ENCODE results near the gene MTF2. TPM values are rescaled to one million over a fixed set of nuclear protein-coding genes. Genes with fewer than 3 reads are reported as not detected.
"Not testable (repeated sequence)": the region's sequence is repeated elsewhere in the genome, so short reads cannot be mapped to it uniquely, and the experiment has no call there.

Gene MTF2
- total and polyA plus RNA-seq, 9 donors, result 9.7 to 27.4 (median 21.3) TPM

DNA sequence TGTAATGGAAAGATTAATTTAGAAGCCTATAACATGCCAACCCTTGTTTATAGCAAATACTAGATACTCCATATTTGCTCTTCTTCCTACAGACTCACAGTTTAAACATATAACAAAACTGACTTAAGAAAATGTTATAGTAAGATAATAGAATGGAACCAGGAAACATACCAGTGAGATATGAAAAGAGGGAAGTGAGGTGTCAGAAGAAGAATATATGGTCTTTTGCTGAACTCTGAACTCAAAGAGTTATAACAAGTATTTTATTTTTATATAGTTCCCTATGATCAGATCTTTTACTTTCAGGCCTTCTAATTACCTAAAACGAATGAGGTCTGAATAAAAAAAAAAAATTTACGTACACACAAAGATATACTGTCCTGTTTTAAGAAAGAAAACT, 80.3 kb downstream of the MTF2 start:
- Histone ChIP-seq H3K4me1 (ENCODE audit: insufficient read depth) (peaks cover 3% of the 10 kb centered on the region), H3K36me3 (no peaks in the 10 kb centered on the region), H3K27ac (no peak overlapping the region), H3K4me3 (no peak overlapping the region), H3K27me3 (no peaks in the 10 kb centered on the region), H3K9me3 (no peaks in the 10 kb centered on the region)
- no peak for DNase-seq
- TF ChIP-seq EP300 (IDR thresholded peaks at IDR 0.05) (no peak), POLR2A (IDR thresholded peaks at IDR 0.05) (no peak)
- TF ChIP-seq, protein P1, sequence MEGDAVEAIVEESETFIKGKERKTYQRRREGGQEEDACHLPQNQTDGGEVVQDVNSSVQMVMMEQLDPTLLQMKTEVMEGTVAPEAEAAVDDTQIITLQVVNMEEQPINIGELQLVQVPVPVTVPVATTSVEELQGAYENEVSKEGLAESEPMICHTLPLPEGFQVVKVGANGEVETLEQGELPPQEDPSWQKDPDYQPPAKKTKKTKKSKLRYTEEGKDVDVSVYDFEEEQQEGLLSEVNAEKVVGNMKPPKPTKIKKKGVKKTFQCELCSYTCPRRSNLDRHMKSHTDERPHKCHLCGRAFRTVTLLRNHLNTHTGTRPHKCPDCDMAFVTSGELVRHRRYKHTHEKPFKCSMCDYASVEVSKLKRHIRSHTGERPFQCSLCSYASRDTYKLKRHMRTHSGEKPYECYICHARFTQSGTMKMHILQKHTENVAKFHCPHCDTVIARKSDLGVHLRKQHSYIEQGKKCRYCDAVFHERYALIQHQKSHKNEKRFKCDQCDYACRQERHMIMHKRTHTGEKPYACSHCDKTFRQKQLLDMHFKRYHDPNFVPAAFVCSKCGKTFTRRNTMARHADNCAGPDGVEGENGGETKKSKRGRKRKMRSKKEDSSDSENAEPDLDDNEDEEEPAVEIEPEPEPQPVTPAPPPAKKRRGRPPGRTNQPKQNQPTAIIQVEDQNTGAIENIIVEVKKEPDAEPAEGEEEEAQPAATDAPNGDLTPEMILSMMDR (IDR thresholded peaks at IDR 0.05), result no peak
- intact Hi-C loops (cut with DNase I), result no loop called here
- WGBS, 3 donors, result 84 to 87% (median 84%) methylated on average over 2 of the region's 2 CpGs

DNA sequence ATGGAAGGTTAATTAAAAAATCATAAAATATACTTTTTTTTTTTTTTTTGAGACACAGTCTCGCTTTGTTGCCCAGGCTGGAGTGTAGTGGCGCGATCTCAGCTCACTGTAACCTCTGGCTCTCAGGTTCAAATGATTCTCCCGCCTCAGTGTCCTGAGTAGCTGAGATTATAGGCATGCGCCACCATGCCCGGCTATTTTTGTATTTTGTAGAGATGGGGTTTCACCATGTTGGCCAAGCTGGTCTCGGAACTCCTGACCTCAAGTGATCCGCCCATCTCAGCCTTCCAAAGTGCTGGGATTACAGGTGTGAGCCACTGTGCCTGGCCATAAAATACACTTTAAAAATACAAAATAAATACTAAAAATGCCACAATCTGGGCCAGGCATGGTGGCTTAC, 84.2 kb downstream of the MTF2 start:
- H3K4me1 ChIP-seq (ENCODE audit: insufficient read depth); intact Hi-C loops (cut with DNase I); H3K9me3 ChIP-seq; H3K36me3 ChIP-seq; H3K27ac ChIP-seq; H3K27me3 ChIP-seq; H3K4me3 ChIP-seq; DNase-seq: not testable (repeated sequence)
- 97 to 98% (median 97%) methylated on average over 8 of the region's 8 CpGs for WGBS, 3 donors

DNA sequence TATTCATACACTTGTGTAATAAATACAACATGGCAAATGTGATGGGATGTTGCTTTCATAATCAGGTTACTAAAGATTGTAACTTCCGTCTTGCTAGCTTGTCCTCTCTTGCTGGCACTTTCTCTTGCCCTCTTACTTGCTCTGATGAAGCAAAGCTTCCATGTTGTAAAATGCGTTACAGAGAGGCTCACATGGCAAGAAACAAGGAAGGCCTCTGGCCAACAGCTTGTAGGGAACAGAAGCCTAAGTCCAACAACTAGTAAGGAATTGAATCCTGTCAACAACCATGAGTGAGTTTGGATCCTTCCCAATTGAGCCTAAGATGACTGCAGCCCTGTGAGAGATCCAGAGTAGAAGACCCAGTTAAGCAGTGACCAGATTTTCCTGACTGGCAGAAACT, 85.7 kb downstream of the MTF2 start:
- WGBS, 3 donors, result 91 to 97% (median 94%) methylated on average over 2 of the region's 2 CpGs
- no peaks in the 10 kb centered on the region for H3K36me3 ChIP-seq

DNA sequence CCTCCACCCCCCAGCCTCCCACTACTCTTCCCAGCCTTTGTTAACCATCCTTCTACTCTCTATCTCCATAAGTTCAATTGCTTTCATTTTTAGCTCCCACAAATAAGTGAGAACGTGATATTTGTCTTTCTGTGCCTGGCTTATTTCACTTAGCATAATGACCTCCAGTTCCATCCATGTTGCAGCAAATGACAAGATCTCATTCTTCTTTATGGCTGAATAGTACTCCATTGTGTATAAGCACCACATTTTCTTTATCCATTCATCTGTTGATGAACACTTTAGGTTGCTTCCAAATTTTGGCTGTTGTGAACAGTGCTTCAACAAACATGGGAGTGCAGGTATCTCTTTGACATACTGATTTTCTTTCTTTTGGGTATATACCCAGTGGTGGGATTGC, 86.8 kb downstream of the MTF2 start:
- H3K9me3 ChIP-seq; H3K36me3 ChIP-seq; H3K4me3 ChIP-seq; DNase-seq; H3K27me3 ChIP-seq; H3K4me1 ChIP-seq (ENCODE audit: insufficient read depth); intact Hi-C loops (cut with DNase I); H3K27ac ChIP-seq: not testable (repeated sequence)
- WGBS, 3 donors, result 86 to 100% (median 98%) methylated on average over 1 of the region's 1 CpG

More for the DNA sequence above, 85.7 kb downstream of the MTF2 start:
- TF ChIP-seq EP300 (IDR thresholded peaks at IDR 0.05) (no peak), POLR2A (IDR thresholded peaks at IDR 0.05) (no peak)
- TF ChIP-seq, protein P1 (IDR thresholded peaks at IDR 0.05), result no peak
- no peak overlapping the region for H3K27ac ChIP-seq
- intact Hi-C loops (cut with DNase I), result no loop called here
- no peaks in the 10 kb centered on the region for H3K9me3 ChIP-seq
- DNase-seq, result no peak
- H3K4me1 ChIP-seq (ENCODE audit: insufficient read depth), result peaks cover 3% of the 10 kb centered on the region
- no peaks in the 10 kb centered on the region for H3K27me3 ChIP-seq
- H3K4me3 ChIP-seq, result no peak overlapping the region

DNA sequence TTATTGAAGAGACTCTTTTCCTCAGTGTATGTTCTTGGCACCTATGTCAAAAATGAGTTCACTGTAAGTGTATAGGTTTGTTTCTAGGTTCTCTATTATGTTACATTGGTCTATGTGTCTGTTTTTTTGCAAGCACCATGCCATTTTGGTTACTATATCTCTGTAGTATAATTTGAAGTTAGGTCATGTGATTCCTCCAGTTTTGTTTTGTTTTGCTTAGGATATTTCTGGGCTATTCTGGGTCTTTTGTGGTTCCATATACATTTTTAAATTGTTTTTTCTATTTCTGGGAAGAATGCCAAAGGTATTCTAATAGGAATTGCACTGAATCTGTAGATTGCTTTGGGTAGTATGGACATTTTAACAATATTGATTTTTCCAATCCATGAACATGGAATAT, 87.9 kb downstream of the MTF2 start:
- intact Hi-C loops (cut with DNase I), result no loop called here

DNA sequence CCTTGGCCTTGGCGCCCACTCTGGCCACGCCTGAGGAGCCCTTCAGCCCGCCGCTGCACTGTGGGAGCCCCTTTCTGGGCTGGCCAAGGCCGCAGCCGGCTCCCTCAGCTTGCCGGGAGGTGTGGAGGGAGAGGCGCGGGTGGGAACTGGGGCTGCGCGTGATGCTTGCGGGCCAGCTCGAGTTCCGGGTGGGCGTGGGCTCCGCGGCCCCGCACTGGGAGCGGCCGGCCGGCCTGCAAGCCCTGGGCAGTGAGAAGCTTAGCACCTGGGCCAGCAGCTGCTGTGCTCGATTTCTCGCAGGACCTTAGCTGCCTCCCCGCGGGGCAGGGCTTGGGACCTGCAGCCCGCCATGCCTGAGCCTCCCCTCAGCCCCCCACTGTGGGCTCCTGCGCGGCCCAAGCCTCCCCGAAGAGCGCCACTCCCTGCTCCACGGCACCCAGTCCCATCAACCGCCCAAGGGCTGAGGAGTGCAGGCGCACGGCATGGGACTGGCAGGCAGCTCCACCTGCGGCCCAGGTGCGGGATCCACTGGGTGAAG, 91.1 kb downstream of the MTF2 start:
- H3K27ac ChIP-seq; H3K4me1 ChIP-seq (ENCODE audit: insufficient read depth); H3K36me3 ChIP-seq; H3K9me3 ChIP-seq; intact Hi-C loops (cut with DNase I); DNase-seq; H3K4me3 ChIP-seq; H3K27me3 ChIP-seq: not testable (repeated sequence)
- 96 to 98% (median 97%) methylated on average over 31 to 36 of the region's 36 CpGs for WGBS, 3 donors

More for the DNA sequence above, 87.9 kb downstream of the MTF2 start:
- H3K4me3 ChIP-seq, result no peak overlapping the region
- no peak overlapping the region for H3K27ac ChIP-seq
- TF ChIP-seq POLR2A (IDR thresholded peaks at IDR 0.05), result no peak
- TF ChIP-seq, protein P1 (IDR thresholded peaks at IDR 0.05), result no peak
- TF ChIP-seq EP300 (IDR thresholded peaks at IDR 0.05), result no peak
- DNase-seq, result no peak
- H3K27me3 ChIP-seq, result no peaks in the 10 kb centered on the region
- H3K9me3 ChIP-seq, result no peaks in the 10 kb centered on the region
- H3K36me3 ChIP-seq, result no peaks in the 10 kb centered on the region
- H3K4me1 ChIP-seq (ENCODE audit: insufficient read depth), result no peaks in the 10 kb centered on the region

All from ovary (tissue), 9 donors.